Left kidney (tissue), 2 donors: ENCODE data around the gene GORAB. TPM values are rescaled to one million over a fixed set of nuclear protein-coding genes. Genes with fewer than 3 reads are reported as not detected.

Experiments
- DNase-seq: peaks from one replicate; pipeline ENCODE4 v3.0.0-alpha.2; 2013
- polyA plus RNA-seq: library from polyadenylated mRNA; unstranded; fragments of 120-200 nt; gene quantifications from one replicate; pipeline ENCODE4 v1.2.1, GENCODE V29; 2013; ENCODE audit not compliant: insufficient read length

The GORAB gene
- polyA plus RNA-seq, 1 donor: 25.5 TPM

- DNase-seq: no peak
These were observed 59.1 kb downstream of the GORAB start for GRCh38 chr1:170590921-170591705.

GRCh38 chr1:170592591-170593111 lies 60.7 kb downstream of the GORAB start:
- DNase-seq: no peak

- peak; percentile 46 for DNase-seq
These were observed 61.4 kb downstream of the GORAB start for GRCh38 chr1:170593173-170594011.

GRCh38 chr1:170594066-170594626 lies 62.2 kb downstream of the GORAB start:
- DNase-seq: no peak

- DNase-seq: no peak
These were observed 64.7 kb downstream of the GORAB start for GRCh38 chr1:170596701-170597100.

GRCh38 chr1:170598618-170599017 lies 66.7 kb downstream of the GORAB start:
- DNase-seq: no peak

GRCh38 chr1:170599033-170599432 lies 67.1 kb downstream of the GORAB start:
- DNase-seq: no peak

- DNase-seq: no peak
These were observed 69.9 kb downstream of the GORAB start for GRCh38 chr1:170601866-170602265.

Other genes starting within 250 kb of the GORAB start
- gene PRRX1, start 132.0 kb downstream of the GORAB start, polyA plus RNA-seq: 1.4 TPM